GM12874 (cell line): Measurements from ENCODE around the gene FSTL4.

Experiments
- TF ChIP-seq, protein P1 (sequence below): IDR thresholded peaks from 2 replicates; pipeline ENCODE4 v1.5.1; 2011; ENCODE audit warnings: low read depth, mild to moderate bottlenecking, control low read depth, low read length, moderate library complexity; ENCODE audit not compliant: insufficient read depth

The FSTL4 gene

DNA sequence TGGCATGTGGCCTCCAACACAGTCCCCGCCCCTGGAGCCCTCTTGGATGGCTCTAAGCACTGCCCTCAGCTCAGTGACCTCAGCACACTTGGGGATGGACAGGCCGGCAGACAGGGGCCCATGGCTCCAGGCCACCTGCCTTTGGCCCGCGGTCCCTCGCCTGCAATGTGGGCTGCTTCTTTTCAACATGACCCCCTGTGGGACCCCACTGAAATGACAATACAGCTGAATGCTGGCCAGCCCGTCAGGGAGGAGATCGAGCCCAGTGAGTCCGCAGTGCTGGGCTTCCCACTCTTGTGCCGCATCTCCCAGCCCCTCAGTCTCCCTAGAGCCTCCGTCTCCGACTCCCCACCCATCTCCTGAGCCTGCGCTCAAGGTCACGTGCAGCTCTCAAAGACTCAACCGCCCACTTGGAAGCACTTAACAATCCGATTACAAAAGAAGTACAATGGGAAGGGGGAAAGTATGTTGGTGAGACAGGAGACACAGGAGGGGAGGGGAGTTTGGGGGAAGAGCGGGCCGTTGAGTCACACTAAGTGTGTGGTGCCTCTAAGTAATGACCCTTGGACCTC lies 321.6 kb downstream of the FSTL4 start:
- TF ChIP-seq, protein P1, sequence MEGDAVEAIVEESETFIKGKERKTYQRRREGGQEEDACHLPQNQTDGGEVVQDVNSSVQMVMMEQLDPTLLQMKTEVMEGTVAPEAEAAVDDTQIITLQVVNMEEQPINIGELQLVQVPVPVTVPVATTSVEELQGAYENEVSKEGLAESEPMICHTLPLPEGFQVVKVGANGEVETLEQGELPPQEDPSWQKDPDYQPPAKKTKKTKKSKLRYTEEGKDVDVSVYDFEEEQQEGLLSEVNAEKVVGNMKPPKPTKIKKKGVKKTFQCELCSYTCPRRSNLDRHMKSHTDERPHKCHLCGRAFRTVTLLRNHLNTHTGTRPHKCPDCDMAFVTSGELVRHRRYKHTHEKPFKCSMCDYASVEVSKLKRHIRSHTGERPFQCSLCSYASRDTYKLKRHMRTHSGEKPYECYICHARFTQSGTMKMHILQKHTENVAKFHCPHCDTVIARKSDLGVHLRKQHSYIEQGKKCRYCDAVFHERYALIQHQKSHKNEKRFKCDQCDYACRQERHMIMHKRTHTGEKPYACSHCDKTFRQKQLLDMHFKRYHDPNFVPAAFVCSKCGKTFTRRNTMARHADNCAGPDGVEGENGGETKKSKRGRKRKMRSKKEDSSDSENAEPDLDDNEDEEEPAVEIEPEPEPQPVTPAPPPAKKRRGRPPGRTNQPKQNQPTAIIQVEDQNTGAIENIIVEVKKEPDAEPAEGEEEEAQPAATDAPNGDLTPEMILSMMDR: no peak

DNA sequence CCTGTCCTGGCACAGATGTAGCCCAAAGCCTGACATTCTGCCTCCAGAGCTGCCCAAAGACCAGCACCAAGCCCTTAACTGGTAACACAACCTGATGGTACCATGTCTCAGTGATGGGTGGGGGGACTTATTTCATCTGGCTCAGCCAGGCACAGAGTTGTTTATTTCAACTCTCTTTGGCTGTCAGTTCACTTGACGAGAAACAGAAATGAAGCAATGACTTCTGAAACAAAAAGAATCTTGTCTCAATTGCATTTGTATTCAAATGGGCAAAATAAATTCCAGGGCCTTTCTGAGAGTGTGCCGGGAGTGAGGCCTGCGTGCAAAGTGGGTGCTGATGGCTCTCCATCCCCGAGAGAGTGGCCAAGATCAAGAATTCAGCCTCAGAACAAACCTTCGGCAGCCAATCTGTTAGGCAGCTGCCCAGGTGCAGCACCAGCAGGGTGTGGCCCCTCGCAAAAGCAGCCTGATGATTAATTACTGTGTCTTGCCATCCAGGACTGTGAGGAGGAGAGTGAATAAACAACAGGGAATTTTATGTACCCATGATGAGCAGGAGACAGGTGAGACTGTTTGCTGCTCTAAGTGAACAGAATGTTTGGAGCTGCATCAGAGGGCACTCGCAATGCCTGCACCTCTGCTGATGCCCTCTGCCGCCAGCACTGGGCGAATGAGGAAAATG lies 322.5 kb downstream of the FSTL4 start:
- TF ChIP-seq, protein P1: no peak

GRCh38 chr5:133287500-133287899 lies 324.8 kb downstream of the FSTL4 start:
- TF ChIP-seq, protein P1: peak; percentile 57

GRCh38 chr5:133286483-133286882 lies 325.9 kb downstream of the FSTL4 start:
- TF ChIP-seq, protein P1: no peak

DNA sequence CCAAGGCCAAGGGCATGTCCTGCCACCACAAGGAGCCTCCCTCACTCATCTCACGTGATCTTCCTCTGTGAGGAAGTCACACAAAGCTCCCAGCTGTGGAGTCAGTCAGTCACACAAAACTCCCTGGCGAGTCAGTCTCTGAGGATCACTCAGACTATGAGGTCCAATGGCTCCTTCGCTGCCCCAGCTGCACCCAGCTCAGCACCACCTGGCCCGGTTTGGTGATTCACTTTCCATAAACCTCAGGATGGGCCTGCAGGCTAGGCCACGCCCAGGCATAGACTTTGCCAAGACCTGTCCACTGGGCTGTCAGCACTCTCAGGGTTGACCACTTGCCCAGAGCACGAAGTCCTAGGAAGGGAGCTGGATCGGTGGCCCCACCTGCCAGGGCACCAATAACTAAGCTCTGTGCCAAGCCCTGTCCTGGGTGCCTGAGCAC lies 326.7 kb downstream of the FSTL4 start:
- TF ChIP-seq, protein P1: no peak

DNA sequence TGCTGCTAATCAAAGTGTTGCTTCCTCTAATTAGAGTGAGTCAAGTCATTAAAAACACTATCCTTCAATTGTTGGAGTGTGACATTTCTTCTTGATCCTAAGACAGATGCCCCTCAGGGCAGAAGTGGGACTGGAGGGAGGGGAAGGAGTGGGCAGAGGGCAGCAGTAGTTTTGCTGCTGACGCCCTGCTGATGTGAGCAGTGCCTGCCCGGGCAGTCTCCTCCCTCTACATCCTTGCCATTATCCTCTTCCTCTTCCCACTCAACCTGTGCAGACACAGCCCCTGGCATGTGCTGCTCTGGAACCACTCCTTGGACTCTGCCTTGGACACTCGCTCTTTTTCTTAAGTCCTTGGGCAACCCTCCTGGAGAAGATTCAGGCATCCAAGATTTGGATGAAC lies 328.0 kb downstream of the FSTL4 start:
- TF ChIP-seq, protein P1: no peak

- TF ChIP-seq, protein P1: no peak
These were observed 334.0 kb downstream of the FSTL4 start for GRCh38 chr5:133278317-133278716.
